Astrocyte of the spinal cord (primary cell): Measurements from ENCODE around the gene RITA1.

ENCODE experiments used
- DNase-seq: peaks from one replicate; pipeline ENCODE4 v3.0.0; 2011; ENCODE audit warnings: low read depth, low spot score
- H3K4me3 ChIP-seq: 2 replicates; pipeline ENCODE4 v1.5.1; 2011; ENCODE audit warnings: low read depth, mild to moderate bottlenecking, low read length, moderate library complexity
- CTCF ChIP-seq: IDR thresholded peaks from 2 replicates; pipeline ENCODE4 v1.5.1; 2012; ENCODE audit warnings: low read depth, mild to moderate bottlenecking, low read length, inconsistent platforms
- in situ Hi-C: cut with HindIII; loops from 2 replicates; pipeline ENCODE4 v1.10.0; 2017; ENCODE audit warnings: low sequenced_read_pairs

Gene RITA1

GRCh38 chr12:113233967-113234366 is 48.4 kb downstream of the RITA1 start:
- in situ Hi-C loops = no loop called here
- no peak overlapping the region for H3K4me3 ChIP-seq
- DNase-seq = no peak
- TF ChIP-seq CTCF = no peak

- H3K4me3 ChIP-seq = no peak overlapping the region
- no peak for TF ChIP-seq CTCF
- no peak for DNase-seq
- in situ Hi-C loops = no loop called here
These were observed 49.0 kb downstream of the RITA1 start for GRCh38 chr12:113234483-113234882.

DNA sequence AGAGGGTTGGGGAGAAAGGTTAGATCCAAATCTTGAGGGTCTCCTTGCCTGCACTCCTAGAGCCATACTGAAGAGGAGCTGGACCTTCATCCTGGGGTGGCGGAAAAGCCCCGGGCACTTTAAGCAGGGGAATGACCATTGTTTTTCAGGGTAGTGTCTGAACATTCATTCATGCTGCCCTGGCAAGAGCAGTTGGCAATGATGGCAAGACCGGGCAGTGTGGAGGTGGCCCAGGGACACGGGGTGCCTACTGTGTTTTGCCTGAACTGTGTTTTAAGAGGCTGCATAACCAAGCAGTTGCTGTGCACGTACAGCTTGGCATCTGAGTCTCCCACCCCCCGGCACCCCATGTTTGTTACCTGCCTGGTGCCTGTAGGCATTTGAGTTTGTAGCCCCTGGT is 50.5 kb downstream of the RITA1 start:
- no peak overlapping the region for H3K4me3 ChIP-seq
- TF ChIP-seq CTCF = no peak
- in situ Hi-C loops = no loop called here
- DNase-seq = no peak

DNA sequence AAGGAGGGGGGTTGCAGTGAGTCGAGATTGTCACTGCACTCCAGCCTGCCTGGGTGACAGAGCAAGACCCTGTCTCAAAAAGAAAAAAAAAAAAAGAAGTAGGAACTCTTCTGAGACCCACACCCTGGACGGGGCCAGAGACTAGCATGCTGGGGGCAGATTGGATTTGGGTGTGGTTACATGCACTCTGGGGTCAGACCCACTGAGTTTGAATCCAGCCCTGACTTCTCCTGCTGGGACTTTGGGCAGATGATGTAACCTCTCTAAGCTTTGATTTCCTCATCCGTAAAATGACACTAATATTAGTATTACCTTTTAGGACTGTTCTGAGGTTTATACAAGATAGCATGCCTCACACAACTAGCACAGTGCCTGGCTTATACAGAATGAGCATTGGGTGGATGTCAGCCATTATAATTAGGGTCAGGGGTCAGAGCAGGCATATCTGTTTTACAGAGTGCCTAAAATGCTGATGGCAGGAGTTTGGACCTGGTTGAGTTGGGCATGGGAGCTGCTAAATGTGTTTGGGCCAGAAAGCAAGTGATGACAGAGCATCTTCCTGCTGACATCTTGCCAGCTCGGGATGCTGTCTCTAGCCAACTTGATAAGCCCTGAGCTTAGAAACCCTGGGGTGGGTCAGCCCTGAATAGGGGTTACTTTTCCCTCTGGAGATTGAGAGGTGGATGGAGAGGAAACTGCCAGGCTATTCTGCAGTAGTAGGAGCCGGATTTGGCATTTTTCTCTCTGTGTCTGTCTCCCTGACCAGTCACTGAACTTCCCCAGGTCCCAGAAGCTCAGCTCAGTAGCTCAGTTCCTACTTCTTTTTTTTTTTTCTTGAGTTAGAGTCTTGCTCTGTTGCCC is 51.2 kb downstream of the RITA1 start:
- TF ChIP-seq CTCF = no peak
- peak; percentile 17 for DNase-seq
- in situ Hi-C loops = no loop called here
- no peak overlapping the region for H3K4me3 ChIP-seq

DNA sequence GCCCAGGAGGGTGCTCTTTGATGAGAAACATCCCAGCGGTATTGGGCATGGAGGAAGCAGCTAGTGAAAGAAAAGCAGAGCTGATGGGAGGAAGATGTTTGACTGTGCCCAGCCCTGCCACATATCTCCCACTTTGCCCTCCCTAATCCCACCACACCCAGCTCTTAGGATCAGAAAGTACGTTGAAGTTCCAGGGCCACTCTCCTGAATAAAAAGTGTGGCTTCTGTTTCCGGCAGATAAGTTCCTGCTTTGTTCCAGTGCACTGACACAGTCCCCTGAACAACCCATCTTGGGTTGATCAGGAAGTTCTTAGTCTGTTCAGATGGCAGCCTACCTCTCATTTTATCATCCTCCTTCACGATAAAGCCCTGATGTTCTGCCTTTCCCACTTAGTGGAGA is 52.2 kb downstream of the RITA1 start:
- DNase-seq = no peak
- in situ Hi-C loops = no loop called here
- H3K4me3 ChIP-seq = no peak overlapping the region
- TF ChIP-seq CTCF = no peak

DNA sequence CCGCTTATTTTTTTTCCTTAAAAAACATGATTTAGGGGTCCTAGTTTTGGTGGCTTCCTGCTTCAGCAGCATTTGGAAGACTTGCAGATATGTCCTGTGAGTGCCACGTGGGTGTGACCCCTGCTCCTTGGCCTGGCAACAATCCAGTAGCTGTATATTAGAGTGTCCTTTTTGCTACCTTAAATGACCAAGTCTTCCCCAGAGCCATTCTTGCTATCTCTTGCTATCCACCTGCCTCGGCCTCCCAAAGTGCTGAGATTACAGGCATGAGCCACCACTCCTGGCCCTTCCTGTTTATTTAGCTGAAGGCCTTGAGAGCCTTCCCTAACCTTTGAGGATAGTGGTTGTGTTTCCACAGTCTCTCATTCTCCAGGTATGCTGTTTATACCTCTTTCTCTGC is 52.8 kb downstream of the RITA1 start:
- TF ChIP-seq CTCF = no peak
- H3K4me3 ChIP-seq = no peak overlapping the region
- in situ Hi-C loops = no loop called here
- DNase-seq = no peak
